Adrenal gland (tissue), 12 donors: ENCODE results near the gene KCNJ1. TPM values are rescaled to one million over a fixed set of nuclear protein-coding genes. Genes with fewer than 3 reads are reported as not detected.

Source experiments
- DNase-seq, 7 donors: peaks; one replicate each; pipeline ENCODE4 v3.0.0-alpha.2; 2019 to 2020
- H3K27ac ChIP-seq, 5 donors: fragments of 200-600 bp; sonication (generic) in 4 of 5; 1 replicate in 3 of 5; 2 replicates in 2 of 5; pipeline versions ENCODE4 v1.5.1 to v1.8.0; 2016 to 2020; ENCODE audit warnings: mild to moderate bottlenecking in 1 of 5
- H3K27me3 ChIP-seq: fragments of 200-600 bp; 2 replicates; pipeline ENCODE4 v1.8.0; 2021
- H3K36me3 ChIP-seq, 2 donors: fragments of 200-600 bp; replicated peaks in 1 of 2; 1 replicate in 1 of 2; 2 replicates in 1 of 2; pipeline versions ENCODE4 v1.5.1 to v1.8.0; 2018 to 2022
- H3K4me1 ChIP-seq, 2 donors: fragments of 200-600 bp; replicated peaks in 1 of 2; 1 replicate in 1 of 2; 2 replicates in 1 of 2; pipeline versions ENCODE4 v1.5.1 to v1.8.0; 2018 to 2021
- H3K4me3 ChIP-seq, 4 donors: fragments of 200-600 bp; sonication (generic) in 3 of 4; one replicate each; pipeline ENCODE4 v1.5.1; 2016 to 2018
- H3K9me3 ChIP-seq, 3 donors: fragments of 200-600 bp; sonication (generic) in 1 of 3; replicated peaks in 1 of 3; 1 replicate in 2 of 3; 2 replicates in 1 of 3; pipeline versions ENCODE4 v1.5.1 to v1.8.0; 2016 to 2021
- POLR2A ChIP-seq, 2 donors: fragments of 450-650 bp; IDR thresholded peaks; one replicate each; pipeline ENCODE4 v1.6.1; 2017; ENCODE audit warnings: antibody characterized with exemption in 2 of 2, mild to moderate bottlenecking in 2 of 2, moderate library complexity in 1 of 2
- WGBS, 4 donors: extraction: QIAGEN DNeasy Blood & Tissue Kit in 2 of 4; methylation state at CpG; one replicate each; pipeline versions ENCODE4 v1.1.5 to v1.1.7; 2013 to 2017; 5-methylcytosine and 5-hydroxymethylcytosine counted together
- intact Hi-C, 2 donors: fragments of 100-400 bp; cut with DNase I; formaldehyde crosslinking; loops; one replicate each; pipeline versions ENCODE4 v1.14.1 to v1.15.0; 2022 to 2023
- polyA plus RNA-seq, 3 donors: library from polyadenylated mRNA; stranded (reverse); fragments of 200-250 nt in 2 of 3; fragments of 350-450 nt in 1 of 3; fragmentation: Illumina TruSeq in 1 of 3; extraction: RNeasy Lipid Tissue Mini Kit (QIAGEN cat#74804) in 1 of 3; gene quantifications; one replicate each; pipeline ENCODE4 v1.2.3, GENCODE V29; 2013 to 2014
- total RNA-seq, 9 donors: library from RNA; depleted of rRNA in 4 of 9; stranded (reverse); fragments of >200 nt in 4 of 9; fragments of 120-200 nt in 1 of 9; fragmentation: NEBNext Ultra II Directional in 1 of 9; extraction: Animal tissue kit (Norgen Biotek cat#: 25700) in 1 of 9; gene quantifications; one replicate each; pipeline versions ENCODE4 v1.1.0 to v1.2.4, GENCODE V29; 2013 to 2023
- TF ChIP-seq, protein P1 (sequence below), 6 experiments: fragments of 450-650 bp in 4 of 6; fragments of 200-600 bp in 2 of 6; sonication (generic) in 1 of 6; IDR thresholded peaks; 1 replicate in 5 of 6; 2 replicates in 1 of 6; pipeline versions ENCODE4 v1.5.1 to v1.8.0; 2016 to 2021; ENCODE audit warnings: antibody characterized with exemption in 6 of 6, mild to moderate bottlenecking in 2 of 6, moderate library complexity in 1 of 6
- donor health status: healthy with polysubstance abuse.
- donor health status: Bipolar disorder and iron deficiency.
- donor health status: DM: yes; HTN: yes; CAD: no.
- donor health status: DM: no; HTN: no; CAD: no.
- donor health status: DM: no; HTN: no; CAD: no.
- donor health status: DM: yes; HTN: yes; CAD: no.

Gene KCNJ1
- total and polyA plus RNA-seq, 12 donors: 0.06 to 0.17 (median 0.16) TPM; not detected in 9

DNA sequence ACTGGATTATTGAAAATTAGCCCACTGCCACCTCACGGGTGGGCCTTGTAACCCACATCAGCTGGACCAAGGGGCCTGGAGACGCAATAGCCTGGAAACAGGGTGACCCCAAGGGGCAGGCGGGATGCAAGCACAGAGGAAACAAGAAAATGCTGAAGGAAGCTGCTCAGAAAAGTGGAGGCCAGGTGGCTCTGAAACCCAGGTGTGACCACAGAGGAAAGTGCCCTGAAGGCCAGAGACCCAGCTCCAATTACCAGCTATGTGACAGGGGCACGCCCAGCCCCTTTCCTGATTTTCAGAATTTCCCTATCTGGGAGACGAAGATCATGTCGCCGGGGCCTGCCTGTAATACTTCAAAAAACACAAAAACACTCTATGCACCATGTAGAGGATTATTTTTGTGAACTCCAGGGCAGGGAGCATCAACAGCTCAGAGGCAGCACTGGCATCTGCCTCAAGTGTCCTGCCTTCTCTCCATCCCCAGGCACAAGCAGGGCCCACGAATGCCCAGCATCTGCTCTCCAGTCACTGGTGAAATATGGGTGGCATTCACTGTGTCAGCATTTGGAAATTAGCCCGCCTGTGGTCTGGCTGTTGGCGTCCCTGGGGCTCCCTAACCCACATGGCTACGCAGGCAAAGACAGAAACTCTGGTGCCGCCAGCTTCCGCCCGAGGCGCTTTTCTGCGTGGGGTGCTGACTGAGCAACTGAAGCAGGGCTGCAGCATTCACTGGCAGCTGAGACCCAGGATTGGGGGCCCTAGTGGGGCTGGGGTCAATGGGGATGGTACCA is 6.3 kb downstream of the KCNJ1 start:
- H3K9me3 ChIP-seq: no peaks in the 10 kb centered on the region
- no peak overlapping the region for H3K27ac ChIP-seq
- no peaks in the 10 kb centered on the region for H3K27me3 ChIP-seq
- intact Hi-C loops: no loop called here
- no peak for TF ChIP-seq POLR2A (IDR thresholded peaks at IDR 0.05)
- TF ChIP-seq, protein P1, sequence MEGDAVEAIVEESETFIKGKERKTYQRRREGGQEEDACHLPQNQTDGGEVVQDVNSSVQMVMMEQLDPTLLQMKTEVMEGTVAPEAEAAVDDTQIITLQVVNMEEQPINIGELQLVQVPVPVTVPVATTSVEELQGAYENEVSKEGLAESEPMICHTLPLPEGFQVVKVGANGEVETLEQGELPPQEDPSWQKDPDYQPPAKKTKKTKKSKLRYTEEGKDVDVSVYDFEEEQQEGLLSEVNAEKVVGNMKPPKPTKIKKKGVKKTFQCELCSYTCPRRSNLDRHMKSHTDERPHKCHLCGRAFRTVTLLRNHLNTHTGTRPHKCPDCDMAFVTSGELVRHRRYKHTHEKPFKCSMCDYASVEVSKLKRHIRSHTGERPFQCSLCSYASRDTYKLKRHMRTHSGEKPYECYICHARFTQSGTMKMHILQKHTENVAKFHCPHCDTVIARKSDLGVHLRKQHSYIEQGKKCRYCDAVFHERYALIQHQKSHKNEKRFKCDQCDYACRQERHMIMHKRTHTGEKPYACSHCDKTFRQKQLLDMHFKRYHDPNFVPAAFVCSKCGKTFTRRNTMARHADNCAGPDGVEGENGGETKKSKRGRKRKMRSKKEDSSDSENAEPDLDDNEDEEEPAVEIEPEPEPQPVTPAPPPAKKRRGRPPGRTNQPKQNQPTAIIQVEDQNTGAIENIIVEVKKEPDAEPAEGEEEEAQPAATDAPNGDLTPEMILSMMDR (IDR thresholded peaks at IDR 0.05): no peak
- no peak overlapping the region for H3K4me3 ChIP-seq
- H3K36me3 ChIP-seq: no peaks in the 10 kb centered on the region
- no peak for DNase-seq
- 87 to 90% (median 88%) methylated on average over 16 of the region's 16 CpGs for WGBS, 4 donors
- peaks cover 0 to 9% of the 10 kb centered on the region in 2 donors for H3K4me1 ChIP-seq

DNA sequence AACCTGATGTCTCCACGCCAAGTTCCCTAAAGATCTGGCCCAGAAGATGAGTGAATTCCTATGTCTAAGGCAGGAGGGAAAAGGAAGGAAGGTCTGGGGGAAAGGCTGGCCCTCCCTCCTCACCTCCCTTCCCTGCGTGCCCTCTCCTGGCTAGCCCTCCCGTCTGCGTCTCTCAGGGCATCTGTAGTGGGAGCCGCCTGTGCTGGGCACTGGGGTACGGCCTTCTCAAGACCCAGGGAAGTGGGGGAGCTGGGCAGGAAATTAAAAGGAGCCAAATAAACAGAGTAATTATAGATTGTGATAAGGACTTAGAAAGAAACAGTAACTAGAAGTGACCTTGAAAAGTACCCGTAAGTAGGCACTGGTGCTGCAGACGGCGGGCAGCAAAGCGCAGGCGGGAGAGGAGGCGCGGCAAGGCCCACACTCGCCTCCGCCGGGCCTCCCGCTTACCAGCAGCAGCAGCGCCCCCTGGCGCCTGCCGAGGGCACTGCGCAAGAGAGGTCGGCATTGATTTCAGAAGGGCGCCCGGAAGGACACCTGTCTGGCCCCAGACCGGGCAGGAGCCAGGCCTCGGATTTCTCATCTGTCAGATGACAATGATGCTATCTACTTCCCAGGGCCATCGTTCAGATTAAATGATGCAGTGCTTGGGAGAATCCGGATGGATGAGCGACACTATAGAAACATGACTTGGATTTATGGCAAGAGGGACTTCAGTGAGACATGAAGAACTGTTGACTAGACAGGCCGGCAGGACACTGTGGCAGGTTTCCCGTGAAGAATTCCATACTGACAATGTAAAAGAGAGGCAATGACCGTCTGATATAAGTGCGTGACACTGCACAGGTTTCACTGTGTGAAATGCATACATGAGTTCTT is 7.3 kb downstream of the KCNJ1 start:
- no peaks in the 10 kb centered on the region for H3K36me3 ChIP-seq
- no peak for TF ChIP-seq POLR2A (IDR thresholded peaks at IDR 0.05)
- TF ChIP-seq, protein P1 (IDR thresholded peaks at IDR 0.05): peak; percentile 65 to 95 (median 76)
- no peak overlapping the region for H3K27ac ChIP-seq
- no peaks in the 10 kb centered on the region for H3K9me3 ChIP-seq
- intact Hi-C loops: no loop called here
- no peaks in the 10 kb centered on the region for H3K27me3 ChIP-seq
- H3K4me1 ChIP-seq: peaks cover 0 to 9% of the 10 kb centered on the region in 2 donors
- no peak overlapping the region for H3K4me3 ChIP-seq
- 21 to 34% (median 23%) methylated on average over 29 to 33 of the region's 33 CpGs for WGBS, 4 donors
- peak; percentile 74 to 87 (median 78) for DNase-seq

DNA sequence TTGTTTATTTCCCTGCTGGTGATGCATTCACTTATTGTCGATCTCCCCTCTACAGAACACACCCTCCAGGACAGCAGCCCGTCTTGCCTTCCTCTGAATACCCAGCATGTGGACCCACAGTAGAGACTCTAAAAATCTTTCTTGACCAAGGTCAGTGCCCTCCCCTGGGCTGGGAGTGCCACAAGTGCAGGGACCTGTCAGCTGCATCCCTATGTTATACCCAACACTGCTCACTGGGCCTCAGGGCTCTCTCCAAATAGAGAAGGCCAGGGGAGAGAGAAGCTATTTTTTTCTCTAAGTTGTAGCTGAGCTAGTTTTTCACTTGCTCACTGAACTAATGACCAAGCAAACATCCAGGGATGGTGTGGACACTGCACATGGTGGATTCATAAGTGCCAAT is 9.8 kb downstream of the KCNJ1 start:
- H3K4me1 ChIP-seq: peaks cover 0 to 9% of the 10 kb centered on the region in 2 donors
- intact Hi-C loops: no loop called here
- no peak for DNase-seq
- no peaks in the 10 kb centered on the region for H3K27me3 ChIP-seq
- no peaks in the 10 kb centered on the region for H3K36me3 ChIP-seq
- TF ChIP-seq, protein P1 (IDR thresholded peaks at IDR 0.05): no peak
- H3K9me3 ChIP-seq: no peaks in the 10 kb centered on the region
- H3K27ac ChIP-seq: no peak overlapping the region
- H3K4me3 ChIP-seq: no peak overlapping the region
- WGBS, 4 donors: 83 to 86% (median 85%) methylated on average over 2 of the region's 2 CpGs

DNA sequence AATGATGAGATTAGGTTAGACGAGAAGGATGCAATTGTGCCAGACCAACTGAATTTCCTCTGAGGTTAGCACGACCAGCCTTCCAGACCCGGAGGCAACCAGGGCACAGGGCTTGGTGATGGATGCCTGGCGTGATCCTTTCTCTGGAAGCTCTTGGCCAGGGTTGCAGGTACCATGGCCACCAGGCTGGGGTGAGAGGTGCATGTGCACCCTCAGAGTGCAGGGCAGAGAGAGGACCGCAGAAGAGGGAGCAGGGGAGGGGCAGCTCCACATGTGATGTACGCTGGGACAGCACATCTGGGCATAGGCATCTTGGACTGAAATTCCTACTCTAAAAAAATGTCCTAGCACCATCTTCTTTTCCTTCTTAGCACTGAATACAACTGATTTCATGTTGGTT is 10.9 kb downstream of the KCNJ1 start:
- 85 to 93% (median 89%) methylated on average over 5 to 6 of the region's 6 CpGs for WGBS, 4 donors
- H3K4me3 ChIP-seq: no peak overlapping the region
- H3K36me3 ChIP-seq: no peaks in the 10 kb centered on the region
- no peak for TF ChIP-seq POLR2A (IDR thresholded peaks at IDR 0.05)
- TF ChIP-seq, protein P1 (IDR thresholded peaks at IDR 0.05): no peak
- H3K9me3 ChIP-seq: no peaks in the 10 kb centered on the region
- intact Hi-C loops: no loop called here
- no peak for DNase-seq
- no peaks in the 10 kb centered on the region for H3K27me3 ChIP-seq
- H3K4me1 ChIP-seq: peaks cover 0 to 9% of the 10 kb centered on the region in 2 donors
- H3K27ac ChIP-seq: no peak overlapping the region
